Measurements from ENCODE around the gene AADAT.
"Not testable (repeated sequence)": the region's sequence is repeated elsewhere in the genome, so short reads cannot be mapped to it uniquely, and the experiment has no call there.

The AADAT gene

GRCh38 chr4:170089274-170089667 is 485 bp downstream of the AADAT start:
- peak; percentile 69 for DNase-seq

GRCh38 chr4:170088716-170089115 is 1.0 kb downstream of the AADAT start:
- no peak for DNase-seq

- DNase-seq = no peak
Observed at GRCh38 chr4:170087163-170087700, 2.5 kb downstream of the AADAT start.

GRCh38 chr4:170083541-170083940 is 6.2 kb downstream of the AADAT start:
- DNase-seq = no peak

GRCh38 chr4:170080496-170080895 is 9.3 kb downstream of the AADAT start:
- DNase-seq = no peak

GRCh38 chr4:170079981-170080380 is 9.8 kb downstream of the AADAT start:
- no peak for DNase-seq

- DNase-seq = no peak
Observed at GRCh38 chr4:170071196-170071595, 18.6 kb downstream of the AADAT start.

- no peak for DNase-seq
Observed at GRCh38 chr4:170068438-170069128, 21.2 kb downstream of the AADAT start.

- DNase-seq = no peak
Observed at GRCh38 chr4:170059421-170059820, 30.3 kb downstream of the AADAT start.

GRCh38 chr4:170058826-170059225 is 30.9 kb downstream of the AADAT start:
- no peak for DNase-seq

GRCh38 chr4:170057866-170058265 is 31.9 kb downstream of the AADAT start:
- no peak for DNase-seq

- no peak for DNase-seq
Observed at GRCh38 chr4:170052919-170053318, 36.8 kb downstream of the AADAT start.

- no peak for DNase-seq
Observed at GRCh38 chr4:170051402-170051801, 38.4 kb downstream of the AADAT start.

GRCh38 chr4:170049766-170050165 is 40.0 kb downstream of the AADAT start:
- no peak for DNase-seq

GRCh38 chr4:170047771-170048354 is 41.9 kb downstream of the AADAT start:
- DNase-seq = peak; percentile 63

GRCh38 chr4:170046156-170046555 is 43.6 kb downstream of the AADAT start:
- DNase-seq = not testable (repeated sequence)

- DNase-seq = no peak
Observed at GRCh38 chr4:170040031-170040680, 49.6 kb downstream of the AADAT start.

GRCh38 chr4:170038769-170039168 is 51.0 kb downstream of the AADAT start:
- no peak for DNase-seq

GRCh38 chr4:170038232-170038631 is 51.5 kb downstream of the AADAT start:
- DNase-seq = no peak

- DNase-seq = no peak
Observed at GRCh38 chr4:170037481-170037880, 52.3 kb downstream of the AADAT start.

- DNase-seq = no peak
Observed at GRCh38 chr4:170035845-170036244, 53.9 kb downstream of the AADAT start.

GRCh38 chr4:170035231-170035630 is 54.5 kb downstream of the AADAT start:
- no peak for DNase-seq

GRCh38 chr4:170033999-170034398 is 55.8 kb downstream of the AADAT start:
- DNase-seq = no peak

GRCh38 chr4:170030121-170030520 is 59.6 kb downstream of the AADAT start:
- no peak for DNase-seq

Data from NCI-H1092 treated with DMSO at 0.1 percent for 48 hours (cell line).